GM19023 (cell line): ENCODE data around the gene GPC3.

Experiments
- ATAC-seq: cut with Tn5 transposase; IDR thresholded peaks from one replicate; pipeline ENCODE4 v1.9.1; 2021; ENCODE audit warnings: mild to moderate bottlenecking, moderate library complexity; ENCODE audit not compliant: unreplicated experiment

GPC3 gene

DNA sequence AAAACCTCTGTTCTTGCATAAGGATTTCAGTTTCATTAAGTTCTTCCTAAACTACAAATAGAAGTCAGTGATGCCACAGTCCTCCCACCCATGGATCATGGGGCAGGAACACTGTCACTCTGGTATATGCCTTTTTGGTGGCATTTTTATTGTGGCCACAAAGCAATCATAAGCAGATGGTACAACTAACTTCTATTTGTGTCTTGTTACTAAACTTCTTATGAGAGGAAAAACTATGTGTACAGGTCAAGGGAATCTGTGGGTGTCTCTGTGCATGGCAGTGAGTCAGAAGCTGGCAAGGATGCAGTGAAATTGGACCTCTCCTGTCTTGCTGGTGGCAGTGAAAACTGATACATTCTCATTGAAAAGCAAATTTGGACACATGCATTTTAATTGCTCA is 325.1 kb downstream of the GPC3 start:
- no peak for ATAC-seq

- no peak for ATAC-seq
These were observed 327.0 kb downstream of the GPC3 start for GRCh38 chrX:133658293-133658911.

- no peak for ATAC-seq
These were observed 329.8 kb downstream of the GPC3 start for GRCh38 chrX:133655275-133656265.

- ATAC-seq = no peak
These were observed 330.6 kb downstream of the GPC3 start for GRCh38 chrX:133654811-133655210.

DNA sequence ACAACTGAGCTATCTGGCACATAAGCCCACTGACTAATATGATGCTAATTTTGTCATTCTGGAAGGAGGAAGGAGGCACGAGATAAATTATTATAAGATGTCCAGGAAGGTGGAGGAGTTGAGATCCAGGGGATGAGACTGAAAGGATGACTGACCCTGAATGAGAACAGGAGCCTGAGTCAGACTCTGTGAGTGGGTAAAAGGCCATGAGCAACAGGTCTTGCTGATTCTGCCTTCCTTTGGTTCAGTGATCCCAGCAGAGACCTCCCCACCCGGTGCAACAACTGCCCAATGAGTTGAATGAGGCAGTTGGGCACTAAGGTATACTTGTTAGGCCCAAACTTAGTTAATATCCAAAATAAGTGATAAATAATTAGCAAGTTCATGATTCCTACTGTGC is 332.0 kb downstream of the GPC3 start:
- no peak for ATAC-seq

GRCh38 chrX:133652185-133652584 is 333.2 kb downstream of the GPC3 start:
- ATAC-seq = no peak

DNA sequence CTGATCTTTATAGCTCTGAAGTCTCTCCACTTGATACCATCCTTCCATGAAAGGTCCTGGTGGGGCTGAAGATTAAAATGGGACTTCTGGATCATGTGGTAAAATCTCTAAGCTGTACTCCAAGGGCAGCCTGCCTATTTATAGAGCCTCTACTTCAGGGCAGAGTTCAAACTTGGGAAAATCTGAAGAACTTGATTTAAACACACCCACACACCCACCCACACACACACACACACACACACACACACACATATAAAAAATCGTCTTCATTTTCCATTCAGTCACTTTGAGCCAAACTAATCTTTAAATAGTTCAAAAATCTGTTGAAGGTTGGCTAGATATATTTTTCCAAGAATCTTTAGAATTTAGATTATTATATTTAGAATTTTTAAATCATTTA is 335.2 kb downstream of the GPC3 start:
- ATAC-seq = no peak

DNA sequence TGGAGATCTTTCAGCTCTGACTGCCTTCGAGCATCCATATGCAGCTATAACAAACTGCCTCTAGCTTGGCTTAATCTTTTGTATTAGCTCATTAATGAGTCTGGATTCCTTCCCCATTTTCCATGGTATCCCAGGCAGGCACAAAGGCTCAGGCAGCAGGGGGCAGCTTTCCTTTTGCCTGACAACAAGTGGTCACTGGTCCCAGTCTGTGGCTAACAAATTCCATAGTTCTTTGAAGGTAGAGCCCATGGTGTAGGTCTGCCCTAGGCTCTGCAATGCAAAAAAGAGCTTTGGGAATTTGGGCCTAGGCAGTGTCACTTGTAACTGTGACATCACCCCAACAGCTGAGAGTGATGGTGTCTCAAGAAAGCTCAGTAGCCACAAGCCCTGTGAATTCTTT is 335.7 kb downstream of the GPC3 start:
- ATAC-seq = no peak

GRCh38 chrX:133648594-133648993 is 336.8 kb downstream of the GPC3 start:
- ATAC-seq = no peak

DNA sequence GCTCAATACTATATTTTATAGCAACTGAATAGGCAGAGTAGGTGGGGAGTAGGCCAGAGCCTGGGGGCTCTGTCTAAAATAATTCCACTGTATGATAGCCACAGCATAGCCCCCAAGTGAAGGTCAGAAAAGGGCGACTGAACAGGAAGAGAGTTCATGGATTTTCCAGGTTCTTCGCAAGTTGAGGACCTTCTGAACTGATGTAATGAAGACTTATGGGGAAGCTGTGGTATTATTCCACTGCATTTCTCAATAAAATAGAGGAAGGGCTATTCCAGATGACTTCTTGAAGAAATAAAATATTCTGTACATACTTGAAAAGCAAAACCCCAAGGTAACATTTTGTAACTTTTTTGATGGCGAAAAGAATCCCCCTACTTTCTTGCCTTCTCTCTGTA is 338.7 kb downstream of the GPC3 start:
- ATAC-seq = no peak

DNA sequence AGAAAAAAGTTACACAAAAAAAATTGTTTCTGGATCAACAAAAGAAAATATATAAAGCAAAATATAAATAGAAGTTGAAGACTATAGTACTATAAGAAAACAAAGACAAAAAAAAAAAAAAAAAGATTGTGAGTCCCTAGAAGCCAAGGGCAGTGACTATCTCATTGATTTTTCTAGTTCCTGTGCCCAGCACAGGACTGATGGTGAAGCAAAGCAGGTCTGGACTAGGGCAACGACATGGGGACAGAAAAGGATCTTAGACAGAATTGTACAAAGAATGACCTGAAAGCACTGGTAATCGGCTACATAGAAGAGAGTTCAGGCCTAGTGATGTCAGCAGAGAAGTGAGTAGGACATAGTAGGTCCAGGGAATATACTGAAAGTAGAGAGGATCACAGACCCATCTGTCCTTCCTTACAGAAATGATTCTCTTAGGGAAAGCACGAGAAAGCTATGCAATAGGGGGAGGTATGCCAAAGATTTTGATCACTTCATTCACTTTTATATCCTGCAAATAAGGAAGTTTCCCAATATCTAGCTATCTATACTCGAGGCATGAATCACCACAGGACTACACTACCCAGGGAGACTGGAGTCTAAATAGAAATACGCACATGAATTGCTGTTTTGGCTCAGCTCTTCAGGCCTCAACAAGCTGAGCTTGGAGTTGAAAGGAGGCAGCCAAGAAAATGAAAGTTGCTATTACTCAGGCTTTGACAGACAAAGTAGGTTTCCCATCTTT is 339.2 kb downstream of the GPC3 start:
- ATAC-seq = no peak

- no peak for ATAC-seq
These were observed 340.1 kb downstream of the GPC3 start for GRCh38 chrX:133645256-133645655.

DNA sequence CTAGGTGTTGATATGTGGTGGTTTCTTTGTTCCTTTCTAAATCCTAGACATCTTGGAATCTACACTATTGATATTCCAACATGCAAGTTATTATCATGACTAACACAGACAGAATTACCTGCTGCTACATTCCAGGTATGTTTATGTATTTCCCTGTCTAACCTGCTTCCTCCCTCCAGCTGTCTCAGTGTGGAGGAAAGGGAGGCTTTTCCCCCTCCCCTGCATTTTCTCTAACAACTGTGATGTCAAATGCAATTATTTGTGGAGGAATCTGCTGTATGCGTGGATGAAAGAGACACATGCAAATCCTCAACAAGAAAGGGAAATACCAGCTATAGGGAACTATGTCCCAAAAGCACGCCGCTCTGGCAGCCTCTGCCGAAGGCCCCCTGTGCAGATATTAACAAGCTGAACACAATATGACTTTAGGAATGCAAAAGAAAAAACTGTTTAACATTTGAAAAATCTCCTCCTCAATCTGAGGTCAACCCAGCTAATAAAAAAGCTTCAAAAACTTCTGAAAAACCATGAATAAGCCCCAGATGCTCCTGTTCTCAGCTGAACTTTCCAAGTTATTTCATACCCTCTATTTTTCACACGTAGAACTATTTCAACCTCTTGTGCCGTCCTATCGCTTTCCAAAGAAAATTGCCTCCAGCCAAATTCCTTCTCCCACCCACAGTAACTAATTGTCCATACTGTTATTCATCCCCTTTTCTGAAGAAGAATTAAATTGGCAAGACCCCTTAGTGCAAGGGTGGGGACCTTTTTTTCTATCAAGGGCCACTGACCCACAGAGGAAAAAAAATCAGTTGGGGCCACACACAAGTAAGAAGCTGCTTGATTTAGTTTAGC is 345.0 kb downstream of the GPC3 start:
- ATAC-seq = no peak

- no peak for ATAC-seq
These were observed 345.7 kb downstream of the GPC3 start for GRCh38 chrX:133639726-133640125.

DNA sequence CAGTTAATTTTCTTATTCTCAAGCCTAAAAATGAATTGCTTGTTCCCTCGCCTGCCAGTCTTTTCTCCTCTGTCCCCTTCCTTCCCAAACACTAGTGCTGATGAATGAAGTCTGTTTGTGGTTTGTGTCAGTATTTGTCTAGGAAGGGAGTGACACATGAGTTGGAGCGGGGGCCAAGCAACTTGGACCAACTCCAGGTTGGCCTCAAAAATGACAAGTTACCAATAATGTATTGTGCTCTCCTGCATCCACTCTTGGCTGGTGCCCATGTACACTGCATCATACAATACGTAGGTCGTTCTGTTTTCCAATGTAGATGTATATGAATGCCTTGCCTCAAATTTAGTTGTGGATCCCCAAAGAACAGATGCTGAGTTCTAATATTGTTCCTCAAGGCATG is 347.1 kb downstream of the GPC3 start:
- no peak for ATAC-seq

DNA sequence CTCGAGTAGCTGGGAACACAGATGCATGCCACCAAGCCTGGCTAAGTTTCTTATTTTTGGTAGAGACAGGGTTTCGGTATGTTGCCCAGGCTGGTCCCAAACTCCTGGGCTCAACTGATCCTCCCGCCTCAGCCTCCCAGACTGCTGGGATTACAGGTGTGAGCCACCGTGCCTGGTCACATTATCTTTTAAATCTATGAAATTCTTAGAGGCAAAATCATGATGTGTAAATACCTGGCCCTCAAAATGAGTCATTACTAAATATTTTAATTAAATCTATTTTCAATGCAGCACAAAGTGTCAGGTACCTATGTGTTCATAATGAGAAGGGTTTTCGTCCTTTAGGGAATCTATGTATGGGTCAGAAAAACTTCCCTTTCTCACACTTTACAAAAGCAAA is 347.6 kb downstream of the GPC3 start:
- no peak for ATAC-seq

DNA sequence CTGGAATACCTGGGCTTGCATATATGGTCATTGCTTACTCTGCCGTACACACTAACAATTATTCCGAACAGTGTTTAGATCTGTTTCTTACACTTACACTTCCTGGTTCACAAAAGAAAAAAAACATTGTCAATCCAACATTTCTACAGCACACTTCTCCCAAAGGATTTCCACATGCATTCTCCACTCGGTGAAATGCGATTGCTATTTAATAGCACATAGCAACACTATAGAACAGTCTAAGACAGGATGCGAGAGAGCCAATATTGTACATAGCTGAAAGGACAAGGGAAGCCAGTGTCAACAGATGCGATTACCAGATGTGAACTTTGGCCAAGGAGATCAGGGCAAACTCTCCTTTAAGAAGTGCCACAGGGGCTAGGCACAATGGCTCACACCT is 349.4 kb downstream of the GPC3 start:
- no peak for ATAC-seq

- no peak for ATAC-seq
These were observed 351.0 kb downstream of the GPC3 start for GRCh38 chrX:133634416-133634815.

DNA sequence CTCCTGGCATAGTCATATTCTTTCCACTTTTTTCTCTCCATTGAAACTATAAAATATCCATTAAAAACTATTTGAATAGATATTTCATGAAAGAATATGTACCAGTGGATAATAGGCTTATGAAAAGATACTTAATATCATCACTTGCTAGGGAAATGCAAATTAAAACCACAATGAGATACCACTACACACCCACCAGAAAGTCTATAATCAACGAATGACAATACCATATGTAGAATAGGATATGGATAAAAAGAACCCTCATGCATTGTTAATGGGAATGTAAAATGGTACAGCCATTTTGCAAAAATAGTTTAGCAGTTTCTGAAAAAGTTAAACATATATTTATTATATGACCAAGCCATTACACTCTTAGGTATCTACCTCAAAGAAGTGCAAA is 351.4 kb downstream of the GPC3 start:
- no peak for ATAC-seq

GRCh38 chrX:133633162-133633561 is 352.2 kb downstream of the GPC3 start:
- ATAC-seq = no peak

DNA sequence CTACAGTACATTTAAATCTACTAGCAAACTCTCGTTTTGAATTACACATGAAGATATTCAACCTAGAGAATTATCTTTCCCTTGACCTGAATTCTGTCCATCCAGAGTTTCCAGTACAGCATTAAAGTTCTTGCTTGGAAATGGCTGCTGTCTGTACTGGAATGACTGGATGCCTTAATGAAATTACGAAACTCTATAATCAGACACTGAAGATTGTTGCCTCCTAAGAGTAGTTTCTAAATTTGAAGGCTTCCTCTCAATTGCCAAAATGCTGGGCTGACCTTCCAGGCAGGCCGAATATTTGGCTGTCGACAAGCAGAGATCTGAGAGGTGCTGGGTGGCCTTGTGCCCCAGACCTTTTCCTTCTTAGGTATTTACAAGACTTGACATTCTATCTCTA is 355.0 kb downstream of the GPC3 start:
- no peak for ATAC-seq
